Endothelial cell of umbilical vein (primary cell): ENCODE results near the gene FCN2.

ENCODE experiments used
- EZH2 ChIP-seq: IDR thresholded peaks from 2 replicates; pipeline ENCODE4 v1.6.1; 2012; ENCODE audit warnings: borderline replicate concordance, low read depth, mild to moderate bottlenecking, moderate library complexity, low read length, inconsistent platforms; ENCODE audit not compliant: severe bottlenecking
- POLR2A ChIP-seq: IDR thresholded peaks from 2 replicates; pipeline ENCODE4 v1.6.1; 2012; ENCODE audit warnings: low read depth, mild to moderate bottlenecking, control low read depth, low read length

DNA sequence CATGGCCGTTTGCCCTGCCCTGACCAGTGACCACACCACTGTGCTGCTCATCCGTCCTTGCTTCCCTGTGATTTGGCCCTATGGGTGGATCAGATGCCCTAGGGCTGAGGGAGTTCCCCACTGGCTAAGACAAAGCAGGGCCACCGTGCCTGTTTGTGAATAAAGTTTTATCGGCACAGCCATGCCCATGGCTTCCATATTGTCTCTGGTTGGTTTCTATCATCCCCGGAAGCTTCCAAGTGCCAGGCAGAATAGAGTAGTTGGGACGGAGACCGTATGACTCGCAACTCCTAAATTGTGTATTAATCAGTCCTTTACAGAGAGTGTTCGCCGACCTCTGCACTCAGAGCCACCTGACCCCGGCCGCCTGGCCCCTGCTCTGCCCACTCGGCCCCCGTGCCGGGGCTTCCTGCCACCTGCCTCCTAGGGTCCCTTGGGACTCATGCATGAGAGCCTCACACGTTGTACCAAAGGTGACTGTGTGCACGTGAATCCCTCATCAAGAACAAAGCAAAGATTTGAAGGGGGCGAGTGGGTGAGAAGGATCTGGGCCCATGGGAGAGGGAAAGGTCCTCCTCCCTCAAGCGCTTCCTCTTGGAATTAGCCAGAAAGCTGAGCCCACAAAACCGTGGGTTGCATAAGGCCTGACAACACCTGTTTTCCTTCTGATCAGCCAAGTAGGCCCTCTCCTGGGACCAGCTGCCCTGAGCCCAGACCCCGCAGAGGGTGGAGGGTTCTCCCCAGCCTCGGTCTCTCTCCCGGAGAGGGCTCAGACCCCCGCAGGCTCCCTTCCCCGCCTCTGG is 11.7 kb upstream of the FCN2 start:
- no peak for TF ChIP-seq EZH2
- TF ChIP-seq POLR2A, result no peak
